ENCODE measurements around the gene IER5. TPM values are rescaled to one million over a fixed set of nuclear protein-coding genes. Genes with fewer than 3 reads are reported as not detected.

Gene IER5
- total and polyA plus RNA-seq, 2 of the 13 experiments (the other 11 are each of a cell fraction or from before 2014, with no cell fraction given): 2.5 to 3.5 TPM

GRCh38 chr1:181090641-181091126, 2.2 kb downstream of the IER5 start:
- CTCF ChIA-PET (ENCODE audit: low intra/inter-chr PET ratio, low total read pairs): no interaction called here
- no peak for ATAC-seq

GRCh38 chr1:181091309-181092040, 3.0 kb downstream of the IER5 start:
- CTCF ChIA-PET (ENCODE audit: low intra/inter-chr PET ratio, low total read pairs): no interaction called here
- peak overlapping the region; percentile 72; the same call in 1 of the 2 replicates for H3K9ac ChIP-seq (ENCODE audit: insufficient read depth, low read depth, low read length)
- FAIRE-seq (no peak), DNase-seq (ENCODE audit: low spot score) (no peak), ATAC-seq (no peak)
- BruUV-seq (replicated peaks): no TSS peak
- H3K36me3 ChIP-seq (replicated peaks in 1 of 2; ENCODE audit: control insufficient read depth in 1 of 2, insufficient read depth in 2 of 2, low read length in 2 of 2): no peaks in the 10 kb centered on the region
- H4K20me1 ChIP-seq (ENCODE audit: insufficient read depth, low read length): peaks cover 8% of the 10 kb centered on the region
- H2AFZ ChIP-seq (ENCODE audit: low read length): no peak overlapping the region
- 91% methylated on average over 8 of the region's 8 CpGs for WGBS (ENCODE audit: low lambda C conversion rate)
- H3K4me1 ChIP-seq (ENCODE audit: insufficient read depth, low read length): peaks cover 66% of the 10 kb centered on the region
- no peak for TF ChIP-seq HCFC1 (IDR thresholded peaks at IDR 0.05; ENCODE audit: low read depth, low read length)
- TF ChIP-seq CREB1 (IDR thresholded peaks at IDR 0.05): no peak
- TF ChIP-seq CREB1 (CRISPR knock-in tag; IDR thresholded peaks at IDR 0.05): 0 out of 2 replicates have a peak, but pooled peaks have one; percentile 9
- H3K79me2 ChIP-seq (ENCODE audit: insufficient read depth, low read length): peaks cover 30% of the 10 kb centered on the region
- in situ Hi-C loops (cut with HindIII; ENCODE audit: extremely low pct_ligation_motif_present, low pct_unique_long_range_greater_than_20kb): no loop called here
- intact Hi-C loops (cut with micrococcal nuclease; ENCODE audit: unreplicated experiment): loop anchor here (2.0 kb wide), 1 partner anchor 21 kb away; no protein-coding TSS in a partner anchor
- H3K27ac ChIP-seq (ENCODE audit: extremely low read length, insufficient read depth, low read length): no peak overlapping the region
- peak overlapping the region in 1 of 3 experiments; percentile 68; a peak in 2 of 6 replicates for H3K4me3 ChIP-seq (replicated peaks in 1 of 3; ENCODE audit: insufficient read depth in 1 of 3, low read depth in 2 of 3, low read length in 3 of 3)
- H3K9me3 ChIP-seq (ENCODE audit: low read length): no peaks in the 10 kb centered on the region
- H3K4me2 ChIP-seq (ENCODE audit: low read depth, low read length): peak overlapping the region; percentile 91
- no peaks in the 10 kb centered on the region; a peak in 2 of 5 replicates for H3K27me3 ChIP-seq (ENCODE audit: control insufficient read depth in 1 of 2, insufficient read depth in 2 of 2, low read length in 2 of 2)
- POLR2A ChIA-PET: interaction anchor here (1.2 to 5.3 kb wide), 14 partner anchors 7 to 69 kb away, joined by 3 to 57 read pairs (median 10); partner anchors contain the start of gene STX6

More at GRCh38 chr1:181090641-181091126, 2.2 kb downstream of the IER5 start:
- peaks cover 8% of the 10 kb centered on the region for H4K20me1 ChIP-seq (ENCODE audit: insufficient read depth, low read length)
- H3K4me3 ChIP-seq (replicated peaks in 1 of 3; ENCODE audit: insufficient read depth in 1 of 3, low read depth in 2 of 3, low read length in 3 of 3): peak overlapping the region; percentile 68 to 88 (median 79)
- in situ Hi-C loops (cut with HindIII; ENCODE audit: extremely low pct_ligation_motif_present, low pct_unique_long_range_greater_than_20kb) (no loop called here), intact Hi-C loops (cut with micrococcal nuclease; ENCODE audit: unreplicated experiment) (loop anchor here (2.0 kb wide), 1 partner anchor 22 kb away; no protein-coding TSS in a partner anchor)
- H3K4me2 ChIP-seq (ENCODE audit: low read depth, low read length): peak overlapping the region; percentile 91
- peak; percentile 21; the same call in 1 of the 2 replicates for TF ChIP-seq ZNF24 (IDR thresholded peaks at IDR 0.05)
- TF ChIP-seq TMF1 (CRISPR knock-in tag; IDR thresholded peaks at IDR 0.05; ENCODE audit: low read depth): no peak
- no peak overlapping the region for H2AFZ ChIP-seq (ENCODE audit: low read length)
- peak overlapping the region; percentile 72; the same call in 1 of the 2 replicates for H3K9ac ChIP-seq (ENCODE audit: insufficient read depth, low read depth, low read length)
- BruUV-seq (replicated peaks): no TSS peak
- H3K9me3 ChIP-seq (ENCODE audit: low read length): no peaks in the 10 kb centered on the region
- H3K79me2 ChIP-seq (ENCODE audit: insufficient read depth, low read length): peaks cover 30% of the 10 kb centered on the region
- no peak for DNase-seq (ENCODE audit: low spot score)
- 20% methylated on average over 9 of the region's 9 CpGs for whole genome bisulfite sequencing (ENCODE audit: low lambda C conversion rate)
- H3K27ac ChIP-seq (ENCODE audit: extremely low read length, insufficient read depth, low read length): peak overlapping the region; percentile 27
- peaks cover 62% of the 10 kb centered on the region for H3K4me1 ChIP-seq (ENCODE audit: insufficient read depth, low read length)
- FAIRE-seq: no peak
- POLR2A ChIA-PET: interaction anchor here (0.7 to 5.3 kb wide), 17 partner anchors 7 to 575 kb away, joined by 3 to 57 read pairs (median 5); partner anchors contain the start of genes MR1 and STX6
- H3K36me3 ChIP-seq (replicated peaks in 1 of 2; ENCODE audit: control insufficient read depth in 1 of 2, insufficient read depth in 2 of 2, low read length in 2 of 2): no peaks in the 10 kb centered on the region
- no peaks in the 10 kb centered on the region; a peak in 2 of 5 replicates for H3K27me3 ChIP-seq (ENCODE audit: control insufficient read depth in 1 of 2, insufficient read depth in 2 of 2, low read length in 2 of 2)
